Activated CD8-positive, alpha-beta memory T cell treated with anti-CD3 and anti-CD28 coated beads for 36 hours (primary cell): Measurements from ENCODE around the gene RARA. TPM values are rescaled to one million over a fixed set of nuclear protein-coding genes. Genes with fewer than 3 reads are reported as not detected.

ENCODE experiments used
- CTCF ChIA-PET: fragments of 350-600 bp; sonication (Branson Sonifier 250); formaldehyde crosslinking; loops from one replicate; lab custom pipeline; 2021; ENCODE audit warnings: antibody characterized with exemption; lab: Charles Lee
- POLR2A ChIA-PET: fragments of 350-600 bp; sonication (Branson Sonifier 250); formaldehyde crosslinking; loops from one replicate; lab custom pipeline; 2021; ENCODE audit warnings: antibody characterized with exemption; lab: Charles Lee
- total RNA-seq, 2 experiments: library from RNA; stranded (reverse); gene quantifications; one replicate each; pipeline ENCODE4 v1.2.3, GENCODE V29; 2021

The RARA gene
- total RNA-seq, 2 experiments from 2014 or later: 28.6 to 29.7 TPM

- POLR2A ChIA-PET: interaction anchor here (0.7 kb wide), 1 partner anchor 1587 kb away, joined by 3 read pairs; no protein-coding TSS in a partner anchor
- CTCF ChIA-PET: interaction anchor here (0.8 to 6.0 kb wide), 17 partner anchors 8 to 204 kb away, joined by 3 to 68 read pairs (median 6); partner anchors contain the start of gene TOP2A
Observed at GRCh38 chr17:40355804-40356758, 47.1 kb downstream of the RARA start.

GRCh38 chr17:40356990-40357881, 48.3 kb downstream of the RARA start:
- ChIA-PET CTCF (interaction anchor here (0.5 to 6.0 kb wide), 15 partner anchors 9 to 208 kb away, joined by 3 to 41 read pairs (median 5); partner anchors contain the start of gene TOP2A), POLR2A (no interaction called here)

GRCh38 chr17:40358323-40359038, 49.5 kb downstream of the RARA start:
- CTCF ChIA-PET: interaction anchor here (0.7 to 6.0 kb wide), 14 partner anchors 10 to 209 kb away, joined by 3 to 41 read pairs (median 4); partner anchors contain the start of gene TOP2A
- POLR2A ChIA-PET: no interaction called here

GRCh38 chr17:40360091-40360490, 51.1 kb downstream of the RARA start:
- CTCF ChIA-PET: interaction anchor here (0.7 to 3.5 kb wide), 4 partner anchors 12 to 247 kb away, joined by 3 to 15 read pairs (median 3); no protein-coding TSS in a partner anchor
- POLR2A ChIA-PET: no interaction called here

GRCh38 chr17:40361063-40361924, 52.3 kb downstream of the RARA start:
- POLR2A ChIA-PET: no interaction called here
- CTCF ChIA-PET: interaction anchor here (0.6 to 4.1 kb wide), 10 partner anchors 7 to 200 kb away, joined by 3 to 46 read pairs (median 4); no protein-coding TSS in a partner anchor

GRCh38 chr17:40361925-40362695, 53.1 kb downstream of the RARA start:
- CTCF ChIA-PET: interaction anchor here (0.6 to 4.1 kb wide), 20 partner anchors 8 to 201 kb away, joined by 3 to 46 read pairs (median 4); no protein-coding TSS in a partner anchor
- POLR2A ChIA-PET: interaction anchor here (0.9 kb wide), 1 partner anchor 187 kb away, joined by 3 read pairs; no protein-coding TSS in a partner anchor

DNA sequence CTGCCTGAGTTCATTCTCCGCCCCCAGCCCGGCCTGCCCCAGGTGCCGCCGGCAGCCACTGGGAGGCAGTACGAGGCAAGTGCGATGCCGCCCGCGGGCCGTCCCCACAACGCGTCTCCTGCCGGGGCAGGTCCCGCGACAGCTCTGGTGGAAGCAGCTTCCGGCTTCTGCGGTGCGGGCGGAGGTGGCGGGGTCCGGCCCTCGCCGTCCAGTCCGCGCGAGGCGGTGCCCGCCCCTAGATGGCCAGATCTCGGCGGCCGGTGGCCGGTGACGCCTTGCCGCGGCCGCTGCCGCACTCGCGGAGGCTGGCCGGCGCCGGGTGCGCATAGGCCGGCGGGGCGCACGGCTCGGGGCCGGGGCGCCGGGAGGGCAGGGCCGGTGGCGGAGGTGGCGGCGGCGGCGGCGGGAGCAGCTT, 53.7 kb downstream of the RARA start:
- ChIA-PET CTCF (interaction anchor here (0.6 to 4.1 kb wide), 19 partner anchors 9 to 200 kb away, joined by 3 to 46 read pairs (median 5); no protein-coding TSS in a partner anchor), POLR2A (interaction anchor here (0.9 kb wide), 1 partner anchor 186 kb away, joined by 3 read pairs; no protein-coding TSS in a partner anchor)

DNA sequence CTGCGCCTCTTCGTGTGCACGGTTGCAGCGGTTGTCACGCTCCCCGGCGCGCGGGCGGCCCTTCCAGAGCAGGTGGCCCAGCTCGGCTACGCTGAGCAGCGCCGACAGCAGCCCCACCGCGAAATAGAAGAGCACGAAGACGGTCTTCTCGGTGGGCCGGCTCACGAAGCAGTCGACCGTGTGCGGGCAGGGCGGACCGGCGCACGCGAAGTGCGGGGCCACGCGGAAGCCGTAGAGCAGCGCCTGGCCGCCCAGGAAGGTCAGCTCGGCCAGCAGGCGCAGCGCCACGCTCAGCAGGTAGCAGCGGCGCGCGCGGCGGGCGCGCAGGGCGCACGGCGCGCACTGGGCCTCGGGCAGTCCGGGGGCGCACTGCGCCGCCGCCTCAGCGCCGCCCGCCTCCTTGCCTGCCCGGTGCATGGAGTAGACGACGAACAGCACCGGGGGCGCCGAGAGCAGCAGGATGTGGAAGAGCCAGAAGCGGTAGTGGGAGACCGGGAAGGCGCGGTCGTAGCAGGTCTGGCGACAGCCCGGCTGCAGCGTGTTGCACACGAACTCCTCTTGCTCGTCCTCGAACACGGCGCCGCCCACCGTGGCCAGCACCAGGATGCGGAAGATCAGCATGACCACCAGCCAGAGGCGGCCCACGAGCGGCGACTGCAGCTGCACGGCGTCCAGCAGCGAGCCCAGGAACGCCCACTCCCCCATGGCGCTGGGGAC, 54.3 kb downstream of the RARA start:
- ChIA-PET POLR2A (interaction anchor here (1.6 kb wide), 1 partner anchor 197 kb away, joined by 4 read pairs; no protein-coding TSS in a partner anchor), CTCF (interaction anchor here (0.6 to 4.1 kb wide), 16 partner anchors 9 to 200 kb away, joined by 3 to 46 read pairs (median 5); no protein-coding TSS in a partner anchor)

GRCh38 chr17:40364121-40364861, 55.3 kb downstream of the RARA start, which contains the start of gene GJD3:
GJD3 (minus strand) TSS chr17:40364737; CDS start chr17:40363815, 922 bp downstream.
- POLR2A ChIA-PET: interaction anchor here (0.5 to 1.6 kb wide), 2 partner anchors 76 to 196 kb away, joined by 4 read pairs; no protein-coding TSS in a partner anchor
- CTCF ChIA-PET: interaction anchor here (0.5 to 4.1 kb wide), 3 partner anchors 112 to 169 kb away, joined by 3 to 46 read pairs (median 3); no protein-coding TSS in a partner anchor

DNA sequence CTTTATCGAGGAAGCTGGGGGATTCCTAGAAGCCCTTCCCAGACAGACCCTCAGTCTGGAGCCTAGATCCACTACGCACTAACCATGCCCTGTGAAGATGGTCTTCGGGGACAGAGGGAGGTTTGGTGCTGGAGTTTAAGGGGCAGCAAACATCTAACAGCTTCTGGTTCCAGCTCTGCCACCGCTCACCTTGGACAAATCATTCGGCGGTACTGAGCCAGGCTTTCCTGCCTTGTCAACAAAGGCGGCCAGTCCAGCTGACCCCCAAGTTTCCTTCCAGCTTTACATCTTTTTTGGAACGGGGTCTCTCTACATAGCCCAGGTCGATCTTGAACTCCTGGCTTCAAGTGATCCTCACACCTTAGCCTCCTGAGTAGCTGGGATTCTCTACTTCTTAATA, 55.9 kb downstream of the RARA start:
- POLR2A ChIA-PET: interaction anchor here (1.6 kb wide), 1 partner anchor 196 kb away, joined by 4 read pairs; no protein-coding TSS in a partner anchor
- CTCF ChIA-PET: interaction anchor here (0.5 to 4.1 kb wide), 5 partner anchors 10 to 169 kb away, joined by 3 to 46 read pairs (median 3); no protein-coding TSS in a partner anchor

DNA sequence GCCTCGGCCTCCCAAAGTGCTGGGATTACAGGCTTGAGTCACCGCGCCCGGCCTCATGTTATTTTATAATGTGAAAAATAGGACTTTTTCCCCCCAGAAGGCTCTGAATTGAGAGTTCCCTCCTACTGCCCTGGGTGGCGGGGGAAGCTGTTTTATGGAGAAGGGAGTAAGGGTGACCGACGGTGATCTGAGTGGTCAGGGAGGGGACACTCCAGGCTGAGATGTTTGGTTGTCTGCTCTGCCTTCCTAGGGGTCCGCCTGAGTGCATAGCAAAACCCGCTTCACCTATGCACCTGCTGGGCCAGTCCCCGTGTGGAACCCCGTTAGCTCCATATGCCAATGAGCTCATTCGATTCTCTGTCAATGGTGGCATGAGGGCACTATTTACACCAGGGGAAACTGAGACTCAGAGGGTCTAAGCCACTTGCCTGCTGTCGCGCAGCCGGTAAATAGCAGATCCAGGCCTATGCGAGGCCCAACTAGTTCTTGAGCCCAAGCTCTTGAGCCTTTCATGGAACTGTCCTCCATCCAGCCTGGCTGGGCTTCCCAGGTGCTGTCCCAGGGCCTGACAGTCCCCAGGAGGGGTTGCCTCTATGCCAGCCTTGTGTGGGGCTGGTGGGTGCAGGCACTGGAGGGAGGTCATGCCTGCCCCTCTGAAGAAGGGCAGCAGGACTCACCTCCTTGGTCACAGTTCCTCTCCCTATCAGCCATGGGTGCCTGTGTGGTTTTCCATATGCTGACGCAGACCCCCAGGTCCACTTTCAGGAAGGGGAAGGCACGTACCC, 57.3 kb downstream of the RARA start:
- POLR2A ChIA-PET: no interaction called here
- CTCF ChIA-PET: interaction anchor here (0.5 to 1.4 kb wide), 2 partner anchors 28 to 167 kb away, joined by 4 to 5 read pairs; no protein-coding TSS in a partner anchor

DNA sequence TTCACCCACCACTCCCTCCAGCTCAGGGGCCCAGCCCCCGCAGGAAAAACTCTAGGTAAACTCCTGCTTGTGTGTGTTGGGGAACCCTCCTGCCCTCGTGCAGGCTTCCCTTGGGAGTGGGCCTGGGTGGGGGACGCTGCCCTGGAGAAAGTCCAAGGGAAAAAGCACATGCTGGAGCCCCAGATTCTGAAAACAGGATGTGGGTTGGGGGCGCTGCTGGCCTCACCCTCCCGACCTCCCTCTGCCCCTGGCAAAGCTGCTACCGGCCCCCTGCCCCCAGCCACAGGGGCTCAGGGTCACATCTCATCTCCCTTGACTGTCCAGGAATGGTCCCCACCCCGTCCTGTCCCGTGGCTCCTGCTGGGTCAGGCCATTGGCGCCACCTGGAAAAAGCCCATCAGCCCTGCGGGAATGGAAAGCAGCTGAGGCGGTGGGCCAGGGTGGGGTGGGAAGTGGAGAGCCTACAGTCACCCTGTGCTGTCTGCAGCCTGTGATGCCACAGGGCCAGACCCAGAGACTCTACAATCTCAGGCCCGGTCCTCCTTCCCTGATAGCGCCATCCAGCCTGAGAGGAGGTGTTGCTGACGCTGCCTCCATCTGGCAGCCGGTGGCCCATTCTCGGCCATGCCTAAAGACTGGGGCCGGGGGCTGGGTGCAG, 58.0 kb downstream of the RARA start:
- ChIA-PET CTCF (interaction anchor here (0.7 kb wide), 2 partner anchors 97 to 165 kb away, joined by 3 to 4 read pairs; no protein-coding TSS in a partner anchor), POLR2A (no interaction called here)

- ChIA-PET CTCF (interaction anchor here (0.7 to 0.9 kb wide), 3 partner anchors 9 to 164 kb away, joined by 3 to 4 read pairs (median 3); no protein-coding TSS in a partner anchor), POLR2A (interaction anchor here (0.6 kb wide), 1 partner anchor 73 kb away, joined by 3 read pairs; no protein-coding TSS in a partner anchor)
Observed at GRCh38 chr17:40367728-40368127, 58.7 kb downstream of the RARA start.
